Kidney epithelial cell (primary cell): Measurements from ENCODE around the gene EN2. TPM values are rescaled to one million over a fixed set of nuclear protein-coding genes. Genes with fewer than 3 reads are reported as not detected.
A peak's percentile ranks its signal among the peaks of the same experiment; 100 is the strongest.

Experiments
- DNase-seq: peaks from one replicate; pipeline ENCODE4 v3.0.0-alpha.2; 2010; ENCODE audit warnings: low read depth
- H3K27me3 ChIP-seq: 2 replicates; pipeline ENCODE4 v1.6.0; 2011; ENCODE audit warnings: low read length; ENCODE audit not compliant: control insufficient read depth, insufficient read depth
- H3K36me3 ChIP-seq: 2 replicates; pipeline ENCODE4 v1.5.1; 2011; ENCODE audit warnings: low read length; ENCODE audit not compliant: control insufficient read depth, insufficient read depth
- H3K4me3 ChIP-seq: 2 replicates; pipeline ENCODE4 v1.5.1; 2011; ENCODE audit warnings: low read depth, mild to moderate bottlenecking, control low read depth, low read length
- CTCF ChIP-seq: IDR thresholded peaks from 2 replicates; pipeline ENCODE4 v1.5.1; 2011; ENCODE audit warnings: mild to moderate bottlenecking, moderate library complexity, low read length, control low read depth, inconsistent platforms; ENCODE audit not compliant: insufficient read depth, poor library complexity, severe bottlenecking
- total RNA-seq: library from RNA; depleted of rRNA; stranded (reverse); fragments of >200 nt; gene quantifications from 2 replicates; pipeline ENCODE4 v1.2.3, GENCODE V29; 2015

EN2 gene
- total RNA-seq, 1 donor from 2014 or later = 0.17 TPM

- no peak for DNase-seq
- Histone ChIP-seq H3K27me3 (peaks cover 93% of the 10 kb centered on the region), H3K4me3 (no peak overlapping the region), H3K36me3 (no peaks in the 10 kb centered on the region)
- TF ChIP-seq CTCF = no peak
Observed at GRCh38 chr7:155455132-155455693, 2.7 kb upstream of the EN2 start.

DNA sequence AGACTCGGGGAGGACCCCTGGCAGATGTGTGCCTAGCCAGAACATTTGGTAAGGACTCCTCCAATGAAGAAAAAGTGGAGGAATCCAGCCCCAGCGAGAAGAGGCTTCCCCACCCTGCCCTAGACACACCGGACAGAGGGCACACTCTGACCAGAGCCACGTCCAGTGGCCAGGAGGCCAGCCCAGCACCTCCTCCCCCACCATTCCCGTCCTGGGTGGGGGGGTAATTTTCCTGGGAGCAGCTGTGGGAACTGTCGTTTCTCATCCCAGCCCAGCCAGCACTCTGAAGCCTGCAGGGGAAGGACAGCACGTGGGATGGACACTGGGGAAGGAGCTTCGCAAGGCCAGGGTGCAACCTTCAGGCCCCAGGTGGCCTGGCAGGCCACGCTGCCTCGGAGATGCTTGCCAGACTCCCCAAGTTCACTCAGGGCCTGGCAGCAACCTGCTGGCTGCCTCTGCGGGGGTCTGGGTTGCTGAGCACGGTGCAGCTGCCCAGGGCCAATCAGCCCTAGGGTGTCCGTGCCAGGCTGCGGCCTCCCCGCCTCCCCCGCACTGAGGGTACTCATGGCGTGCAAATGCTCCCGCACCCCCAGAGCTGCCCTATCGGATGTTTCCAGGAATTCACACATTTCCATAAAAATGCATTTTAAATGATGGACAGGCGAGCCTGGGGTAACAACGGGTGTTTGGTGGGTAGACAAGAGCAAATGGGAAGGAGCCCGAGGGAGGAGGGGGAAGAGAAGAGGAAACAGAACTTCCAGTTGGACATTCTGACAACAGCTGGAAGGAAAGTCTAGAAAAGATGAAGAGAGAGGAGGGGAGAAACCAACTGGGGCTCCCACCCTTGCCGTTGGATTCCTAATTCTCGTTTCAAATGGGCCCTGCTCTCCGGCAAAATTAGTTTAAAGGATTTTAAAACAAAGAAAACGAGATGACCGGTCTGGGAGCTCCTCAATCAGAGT is 1.9 kb upstream of the EN2 start:
- H3K4me3 ChIP-seq = no peak overlapping the region
- no peak for TF ChIP-seq CTCF

GRCh38 chr7:155456738-155457543 is 988 bp upstream of the EN2 start:
- peaks cover 93% of the 10 kb centered on the region for H3K27me3 ChIP-seq
- no peak for TF ChIP-seq CTCF
- DNase-seq = no peak
- H3K4me3 ChIP-seq = peak overlapping the region; percentile 26
- no peaks in the 10 kb centered on the region for H3K36me3 ChIP-seq

More for the DNA sequence above, 1.9 kb upstream of the EN2 start:
- Histone ChIP-seq H3K27me3 (peaks cover 93% of the 10 kb centered on the region), H3K36me3 (no peaks in the 10 kb centered on the region)
- no peak for DNase-seq

GRCh38 chr7:155457544-155458110 is 302 bp upstream of the EN2 start:
- Histone ChIP-seq H3K27me3 (peaks cover 96% of the 10 kb centered on the region), H3K36me3 (no peaks in the 10 kb centered on the region), H3K4me3 (peak overlapping the region; percentile 26)
- no peak for TF ChIP-seq CTCF
- DNase-seq = no peak

DNA sequence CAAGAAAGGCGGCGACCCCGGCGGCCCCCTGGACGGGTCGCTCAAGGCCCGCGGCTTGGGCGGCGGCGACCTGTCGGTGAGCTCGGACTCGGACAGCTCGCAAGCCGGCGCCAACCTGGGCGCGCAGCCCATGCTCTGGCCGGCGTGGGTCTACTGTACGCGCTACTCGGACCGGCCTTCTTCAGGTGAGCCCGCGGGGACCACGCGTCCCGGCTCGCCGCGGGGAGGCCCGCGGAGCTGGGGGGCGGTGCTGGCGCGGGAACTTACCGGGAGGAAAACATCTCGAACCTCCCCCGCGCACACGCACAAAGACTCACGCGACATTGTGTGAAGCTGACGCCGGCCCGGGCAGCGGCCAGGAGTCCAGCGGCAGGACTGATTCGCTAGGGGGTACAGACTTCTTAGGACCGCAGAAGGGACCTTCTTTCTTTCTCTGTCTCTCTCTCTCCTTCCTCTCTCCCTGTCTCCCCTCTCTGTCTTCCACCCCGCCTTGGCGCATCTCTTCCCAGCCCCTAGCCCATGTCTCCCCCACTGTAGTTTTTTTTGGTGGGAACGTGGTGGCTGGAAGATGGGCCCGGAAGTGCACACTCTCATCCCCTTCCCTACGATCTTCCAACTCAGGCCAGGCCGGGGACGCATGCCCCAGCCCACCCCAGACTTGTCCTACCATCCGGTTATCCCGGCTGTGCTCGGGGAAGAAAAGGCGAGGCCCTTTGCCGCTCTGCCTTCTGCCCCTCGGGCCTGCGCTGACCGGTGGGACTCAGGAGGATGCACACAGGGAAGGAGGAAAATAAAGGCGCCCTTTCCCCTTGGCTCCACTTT is 1.2 kb downstream of the EN2 start:
- Histone ChIP-seq H3K4me3 (no peak overlapping the region), H3K27me3 (peaks cover 89% of the 10 kb centered on the region)
- DNase-seq = no peak

More for the DNA sequence above, 1.2 kb downstream of the EN2 start:
- no peak for TF ChIP-seq CTCF
- H3K36me3 ChIP-seq = no peaks in the 10 kb centered on the region
